IPS DF 6.9 (cell line): ENCODE data around the gene RAB4A.

Experiments used
- DNase-seq: peaks from one replicate; pipeline ENCODE4 v3.0.0-alpha.2; 2013; ENCODE audit warnings: low read depth, low spot score
- H3K27ac ChIP-seq: one replicate; pipeline ENCODE4 v1.5.1; 2013; ENCODE audit warnings: low read length, control low read depth
- H3K27me3 ChIP-seq: 2 replicates; pipeline ENCODE4 v1.6.1; 2013; ENCODE audit warnings: mild to moderate bottlenecking, low read length; ENCODE audit not compliant: control insufficient read depth, insufficient read depth
- H3K36me3 ChIP-seq: 2 replicates; pipeline ENCODE4 v1.6.1; 2013; ENCODE audit warnings: low read length; ENCODE audit not compliant: control insufficient read depth, insufficient read depth
- H3K4me1 ChIP-seq: 2 replicates; pipeline ENCODE4 v1.6.1; 2013; ENCODE audit warnings: low read length; ENCODE audit not compliant: control insufficient read depth, insufficient read depth
- H3K4me3 ChIP-seq: 2 replicates; pipeline ENCODE4 v1.5.1; 2013; ENCODE audit warnings: mild to moderate bottlenecking, low read length
- H3K9me3 ChIP-seq: 2 replicates; pipeline ENCODE4 v1.6.1; 2013; ENCODE audit warnings: low read length, inconsistent platforms; ENCODE audit not compliant: control insufficient read depth, insufficient read depth
- WGBS: extraction: QIAGEN DNeasy Blood & Tissue Kit; methylation state at CpG from one replicate; pipeline ENCODE4 v1.1.7; 2013; ENCODE audit warnings: mixed read lengths, missing lambda C conversion rate; ENCODE audit not compliant: insufficient read length, insufficient coverage; 5-methylcytosine and 5-hydroxymethylcytosine counted together

The RAB4A gene

GRCh38 chr1:229258757-229259060 lies 12.2 kb upstream of the RAB4A start:
- WGBS = no CpG with 5 or more reads among the region's 5 CpGs
- no peak for DNase-seq
- no peak overlapping the region for H3K4me3 ChIP-seq

GRCh38 chr1:229260297-229260696 lies 10.6 kb upstream of the RAB4A start:
- WGBS = no CpG with 5 or more reads among the region's 3 CpGs
- Histone ChIP-seq H3K4me1 (peaks cover 2% of the 10 kb centered on the region; the same call in 1 of the 2 replicates), H3K9me3 (no peaks in the 10 kb centered on the region), H3K27ac (no peak overlapping the region), H3K36me3 (no peaks in the 10 kb centered on the region), H3K4me3 (no peak overlapping the region), H3K27me3 (no peaks in the 10 kb centered on the region)
- DNase-seq = no peak

More at GRCh38 chr1:229258757-229259060, 12.2 kb upstream of the RAB4A start:
- Histone ChIP-seq H3K27me3 (no peaks in the 10 kb centered on the region), H3K4me1 (peaks cover 2% of the 10 kb centered on the region; the same call in 1 of the 2 replicates), H3K9me3 (no peaks in the 10 kb centered on the region), H3K27ac (no peak overlapping the region), H3K36me3 (no peaks in the 10 kb centered on the region)

- Histone ChIP-seq H3K4me1 (peaks cover 2% of the 10 kb centered on the region; the same call in 1 of the 2 replicates), H3K27ac (no peak overlapping the region), H3K27me3 (no peaks in the 10 kb centered on the region), H3K36me3 (no peaks in the 10 kb centered on the region), H3K9me3 (no peaks in the 10 kb centered on the region), H3K4me3 (no peak overlapping the region)
- no CpG with 5 or more reads among the region's 2 CpGs for WGBS
- no peak for DNase-seq
Measured at GRCh38 chr1:229262239-229262638, 8.7 kb upstream of the RAB4A start.

GRCh38 chr1:229263254-229263653 lies 7.7 kb upstream of the RAB4A start:
- H3K36me3 ChIP-seq = no peaks in the 10 kb centered on the region
- no peak for DNase-seq

GRCh38 chr1:229264068-229264467 lies 6.8 kb upstream of the RAB4A start:
- WGBS = no CpG with 5 or more reads among the region's 7 CpGs
- H3K27me3 ChIP-seq = no peaks in the 10 kb centered on the region
- no peaks in the 10 kb centered on the region for H3K36me3 ChIP-seq
- no peaks in the 10 kb centered on the region for H3K4me1 ChIP-seq
- no peaks in the 10 kb centered on the region for H3K9me3 ChIP-seq
- no peak for DNase-seq
- H3K27ac ChIP-seq = no peak overlapping the region
- H3K4me3 ChIP-seq = no peak overlapping the region

More at GRCh38 chr1:229263254-229263653, 7.7 kb upstream of the RAB4A start:
- no peak overlapping the region for H3K4me3 ChIP-seq
- H3K27me3 ChIP-seq = no peaks in the 10 kb centered on the region
- H3K4me1 ChIP-seq = peaks cover 2% of the 10 kb centered on the region; the same call in 1 of the 2 replicates
- H3K27ac ChIP-seq = no peak overlapping the region
- H3K9me3 ChIP-seq = no peaks in the 10 kb centered on the region

- no CpG with 5 or more reads among the region's 5 CpGs for WGBS
- Histone ChIP-seq H3K9me3 (no peaks in the 10 kb centered on the region), H3K36me3 (no peaks in the 10 kb centered on the region), H3K27me3 (no peaks in the 10 kb centered on the region), H3K4me1 (no peaks in the 10 kb centered on the region), H3K4me3 (no peak overlapping the region), H3K27ac (no peak overlapping the region)
- no peak for DNase-seq
Measured at GRCh38 chr1:229264487-229264886, 6.4 kb upstream of the RAB4A start.

- no peaks in the 10 kb centered on the region for H3K4me1 ChIP-seq
- no peak overlapping the region for H3K27ac ChIP-seq
- no peaks in the 10 kb centered on the region for H3K27me3 ChIP-seq
- no CpG with 5 or more reads among the region's 3 CpGs for WGBS
- DNase-seq = no peak
- no peak overlapping the region for H3K4me3 ChIP-seq
- H3K9me3 ChIP-seq = no peaks in the 10 kb centered on the region
- no peaks in the 10 kb centered on the region for H3K36me3 ChIP-seq
Measured at GRCh38 chr1:229266274-229266673, 4.6 kb upstream of the RAB4A start.

GRCh38 chr1:229266832-229267500 lies 3.9 kb upstream of the RAB4A start:
- Histone ChIP-seq H3K9me3 (no peaks in the 10 kb centered on the region), H3K4me3 (no peak overlapping the region), H3K27me3 (no peaks in the 10 kb centered on the region), H3K4me1 (no peaks in the 10 kb centered on the region), H3K36me3 (no peaks in the 10 kb centered on the region), H3K27ac (no peak overlapping the region)
- whole genome bisulfite sequencing = no CpG with 5 or more reads among the region's 2 CpGs
- DNase-seq = no peak

- no peak for DNase-seq
- Histone ChIP-seq H3K9me3 (no peaks in the 10 kb centered on the region), H3K4me3 (no peak overlapping the region), H3K4me1 (peaks cover 3% of the 10 kb centered on the region; the same call in 1 of the 2 replicates), H3K27ac (no peak overlapping the region), H3K36me3 (no peaks in the 10 kb centered on the region), H3K27me3 (no peaks in the 10 kb centered on the region)
- WGBS = no CpG with 5 or more reads among the region's 2 CpGs
Measured at GRCh38 chr1:229268505-229268904, 2.4 kb upstream of the RAB4A start.

GRCh38 chr1:229271448-229272159 lies 693 bp downstream of the RAB4A start:
- DNase-seq = no peak
- Histone ChIP-seq H3K27ac (no peak overlapping the region), H3K36me3 (no peaks in the 10 kb centered on the region), H3K9me3 (no peaks in the 10 kb centered on the region), H3K4me3 (peak overlapping the region; percentile 82; the same call in 1 of the 2 replicates), H3K4me1 (peaks cover 3% of the 10 kb centered on the region; the same call in 1 of the 2 replicates), H3K27me3 (no peaks in the 10 kb centered on the region)
- WGBS = no CpG with 5 or more reads among the region's 32 CpGs
